MG63 (cell line): ENCODE measurements around the gene PIAS1. TPM values are rescaled to one million over a fixed set of nuclear protein-coding genes. Genes with fewer than 3 reads are reported as not detected.
"Not testable (repeated sequence)": the region's sequence is repeated elsewhere in the genome, so short reads cannot be mapped to it uniquely, and the experiment has no call there.

Experiments
- DNase-seq: peaks from one replicate; pipeline ENCODE4 v3.0.0-alpha.2; 2020
- H3K27me3 ChIP-seq: fragments of 250-450 bp; sonication (Bioruptor Pico); 2 replicates; pipeline ENCODE4 v1.5.1; 2020; ENCODE audit warnings: mild to moderate bottlenecking, moderate library complexity
- H3K36me3 ChIP-seq: fragments of 250-450 bp; sonication (Bioruptor Pico); 2 replicates; pipeline ENCODE4 v1.5.1; 2020; ENCODE audit warnings: mild to moderate bottlenecking, moderate library complexity
- H3K4me3 ChIP-seq: fragments of 250-450 bp; sonication (Bioruptor Pico); 2 replicates; pipeline ENCODE4 v1.5.1; 2020; ENCODE audit warnings: mild to moderate bottlenecking, moderate library complexity
- H3K9me3 ChIP-seq: fragments of 250-450 bp; sonication (Bioruptor Pico); 2 replicates; pipeline ENCODE4 v1.5.1; 2020; ENCODE audit warnings: mild to moderate bottlenecking, moderate library complexity
- total RNA-seq: library from RNA; depleted of rRNA; stranded (reverse); fragments of >200 nt; shearing (Covaris generic); gene quantifications from 2 replicates; pipeline ENCODE4 v1.2.3, GENCODE V29; 2014; ENCODE audit warnings: low replicate concordance

PIAS1 gene
- total RNA-seq, 1 experiment from 2014 or later, result 30.4 TPM

- Histone ChIP-seq H3K36me3 (peaks cover 38% of the 10 kb centered on the region), H3K27me3 (no peaks in the 10 kb centered on the region), H3K4me3 (no peak overlapping the region), H3K9me3 (no peaks in the 10 kb centered on the region)
- no peak for DNase-seq
These were observed 154.0 kb downstream of the PIAS1 start for GRCh38 chr15:68208136-68208535.

- Histone ChIP-seq H3K4me3 (no peak overlapping the region), H3K27me3 (no peaks in the 10 kb centered on the region), H3K9me3 (no peaks in the 10 kb centered on the region), H3K36me3 (peaks cover 38% of the 10 kb centered on the region)
- no peak for DNase-seq
These were observed 154.6 kb downstream of the PIAS1 start for GRCh38 chr15:68208636-68209240.

- peaks cover 36% of the 10 kb centered on the region for H3K36me3 ChIP-seq
- DNase-seq, result no peak
- no peaks in the 10 kb centered on the region for H3K27me3 ChIP-seq
- H3K4me3 ChIP-seq, result no peak overlapping the region
- H3K9me3 ChIP-seq, result no peaks in the 10 kb centered on the region
These were observed 155.2 kb downstream of the PIAS1 start for GRCh38 chr15:68209272-68209671.

GRCh38 chr15:68209735-68210408, 155.8 kb downstream of the PIAS1 start:
- peaks cover 31% of the 10 kb centered on the region for H3K36me3 ChIP-seq
- no peak overlapping the region for H3K4me3 ChIP-seq
- no peaks in the 10 kb centered on the region for H3K27me3 ChIP-seq
- no peaks in the 10 kb centered on the region for H3K9me3 ChIP-seq
- no peak for DNase-seq

GRCh38 chr15:68210409-68210756, 156.3 kb downstream of the PIAS1 start:
- Histone ChIP-seq H3K4me3 (no peak overlapping the region), H3K27me3 (no peaks in the 10 kb centered on the region), H3K36me3 (peaks cover 36% of the 10 kb centered on the region), H3K9me3 (no peaks in the 10 kb centered on the region)
- no peak for DNase-seq

GRCh38 chr15:68210821-68211655, 156.9 kb downstream of the PIAS1 start:
- H3K36me3 ChIP-seq, result peaks cover 36% of the 10 kb centered on the region
- H3K4me3 ChIP-seq, result no peak overlapping the region
- H3K9me3 ChIP-seq, result no peaks in the 10 kb centered on the region
- DNase-seq, result peak; percentile 35
- H3K27me3 ChIP-seq, result no peaks in the 10 kb centered on the region

GRCh38 chr15:68211656-68212320, 157.7 kb downstream of the PIAS1 start:
- H3K4me3 ChIP-seq, result no peak overlapping the region
- DNase-seq, result no peak
- H3K27me3 ChIP-seq, result no peaks in the 10 kb centered on the region
- H3K36me3 ChIP-seq, result peaks cover 40% of the 10 kb centered on the region
- no peaks in the 10 kb centered on the region for H3K9me3 ChIP-seq

- not testable (repeated sequence) for DNase-seq, H3K9me3 ChIP-seq, H3K27me3 ChIP-seq, H3K4me3 ChIP-seq
- peaks cover 43% of the 10 kb centered on the region for H3K36me3 ChIP-seq
These were observed 159.4 kb downstream of the PIAS1 start for GRCh38 chr15:68213491-68213845.

- Histone ChIP-seq H3K4me3 (no peak overlapping the region), H3K9me3 (no peaks in the 10 kb centered on the region), H3K36me3 (peaks cover 47% of the 10 kb centered on the region)
These were observed 160.1 kb downstream of the PIAS1 start for GRCh38 chr15:68213991-68214837.

GRCh38 chr15:68214838-68215254, 160.7 kb downstream of the PIAS1 start:
- no peaks in the 10 kb centered on the region for H3K9me3 ChIP-seq
- no peak overlapping the region for H3K4me3 ChIP-seq
- H3K36me3 ChIP-seq, result peaks cover 54% of the 10 kb centered on the region
- no peaks in the 10 kb centered on the region for H3K27me3 ChIP-seq
- no peak for DNase-seq

More at GRCh38 chr15:68213991-68214837, 160.1 kb downstream of the PIAS1 start:
- DNase-seq, result no peak
- H3K27me3 ChIP-seq, result no peaks in the 10 kb centered on the region

- Histone ChIP-seq H3K4me3 (no peak overlapping the region), H3K36me3 (peaks cover 43% of the 10 kb centered on the region), H3K27me3 (no peaks in the 10 kb centered on the region), H3K9me3 (no peaks in the 10 kb centered on the region)
- DNase-seq, result no peak
These were observed 163.2 kb downstream of the PIAS1 start for GRCh38 chr15:68217341-68217740.

- Histone ChIP-seq H3K36me3 (peaks cover 50% of the 10 kb centered on the region), H3K27me3 (no peaks in the 10 kb centered on the region), H3K9me3 (no peaks in the 10 kb centered on the region), H3K4me3 (no peak overlapping the region)
- DNase-seq, result no peak
These were observed 164.2 kb downstream of the PIAS1 start for GRCh38 chr15:68218331-68218730.

GRCh38 chr15:68218847-68219798, 165.0 kb downstream of the PIAS1 start:
- DNase-seq, result no peak
- Histone ChIP-seq H3K27me3 (no peaks in the 10 kb centered on the region), H3K4me3 (no peak overlapping the region), H3K36me3 (peaks cover 56% of the 10 kb centered on the region), H3K9me3 (no peaks in the 10 kb centered on the region)

GRCh38 chr15:68220489-68220888, 166.4 kb downstream of the PIAS1 start:
- no peak for DNase-seq
- Histone ChIP-seq H3K9me3 (no peaks in the 10 kb centered on the region), H3K4me3 (no peak overlapping the region), H3K27me3 (no peaks in the 10 kb centered on the region), H3K36me3 (peaks cover 54% of the 10 kb centered on the region)

- no peak for DNase-seq
- Histone ChIP-seq H3K36me3 (peaks cover 55% of the 10 kb centered on the region), H3K27me3 (no peaks in the 10 kb centered on the region), H3K4me3 (no peak overlapping the region), H3K9me3 (no peaks in the 10 kb centered on the region)
These were observed 166.9 kb downstream of the PIAS1 start for GRCh38 chr15:68220967-68221366.
